ENCODE results near the gene RTP3.

GRCh38 chr3:46503200-46503874 lies 5.6 kb downstream of the RTP3 start:
- TF ChIP-seq, protein P1, sequence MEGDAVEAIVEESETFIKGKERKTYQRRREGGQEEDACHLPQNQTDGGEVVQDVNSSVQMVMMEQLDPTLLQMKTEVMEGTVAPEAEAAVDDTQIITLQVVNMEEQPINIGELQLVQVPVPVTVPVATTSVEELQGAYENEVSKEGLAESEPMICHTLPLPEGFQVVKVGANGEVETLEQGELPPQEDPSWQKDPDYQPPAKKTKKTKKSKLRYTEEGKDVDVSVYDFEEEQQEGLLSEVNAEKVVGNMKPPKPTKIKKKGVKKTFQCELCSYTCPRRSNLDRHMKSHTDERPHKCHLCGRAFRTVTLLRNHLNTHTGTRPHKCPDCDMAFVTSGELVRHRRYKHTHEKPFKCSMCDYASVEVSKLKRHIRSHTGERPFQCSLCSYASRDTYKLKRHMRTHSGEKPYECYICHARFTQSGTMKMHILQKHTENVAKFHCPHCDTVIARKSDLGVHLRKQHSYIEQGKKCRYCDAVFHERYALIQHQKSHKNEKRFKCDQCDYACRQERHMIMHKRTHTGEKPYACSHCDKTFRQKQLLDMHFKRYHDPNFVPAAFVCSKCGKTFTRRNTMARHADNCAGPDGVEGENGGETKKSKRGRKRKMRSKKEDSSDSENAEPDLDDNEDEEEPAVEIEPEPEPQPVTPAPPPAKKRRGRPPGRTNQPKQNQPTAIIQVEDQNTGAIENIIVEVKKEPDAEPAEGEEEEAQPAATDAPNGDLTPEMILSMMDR (IDR thresholded peaks at IDR 0.05), result no peak
- TF ChIP-seq POLR2A (IDR thresholded peaks at IDR 0.05), result no peak

Measured in body of pancreas (tissue), 4 donors.